AG04449 (cell line): ENCODE measurements around the gene DIPK1B.

Source experiments
- CTCF ChIA-PET: fragments of 350-600 bp; formaldehyde crosslinking; extraction: SDS; loops from one replicate; lab custom pipeline; 2021; ENCODE audit warnings: antibody characterized with exemption; lab: Yijun Ruan, JAX
- POLR2A ChIA-PET: fragments of 400-600, 350-600 bp; formaldehyde crosslinking; extraction: SDS; loops from one replicate; lab custom pipeline; 2020; ENCODE audit warnings: antibody characterized with exemption, inconsistent platforms; lab: Yijun Ruan, JAX
- DNase-seq: peaks from one replicate; pipeline ENCODE4 v3.0.0-alpha.2; 2010; ENCODE audit warnings: low read depth, low spot score
- H3K4me3 ChIP-seq: 2 replicates; pipeline ENCODE4 v1.5.1; 2011; ENCODE audit warnings: low read depth, mild to moderate bottlenecking, control low read depth, low read length
- TF ChIP-seq, protein P1 (sequence below): IDR thresholded peaks from one replicate; pipeline ENCODE4 v1.5.1; 2011; ENCODE audit warnings: mild to moderate bottlenecking, moderate library complexity, low read length, control low read depth, inconsistent platforms; ENCODE audit not compliant: insufficient read depth; ENCODE audit errors: missing control alignments

Gene DIPK1B

DNA sequence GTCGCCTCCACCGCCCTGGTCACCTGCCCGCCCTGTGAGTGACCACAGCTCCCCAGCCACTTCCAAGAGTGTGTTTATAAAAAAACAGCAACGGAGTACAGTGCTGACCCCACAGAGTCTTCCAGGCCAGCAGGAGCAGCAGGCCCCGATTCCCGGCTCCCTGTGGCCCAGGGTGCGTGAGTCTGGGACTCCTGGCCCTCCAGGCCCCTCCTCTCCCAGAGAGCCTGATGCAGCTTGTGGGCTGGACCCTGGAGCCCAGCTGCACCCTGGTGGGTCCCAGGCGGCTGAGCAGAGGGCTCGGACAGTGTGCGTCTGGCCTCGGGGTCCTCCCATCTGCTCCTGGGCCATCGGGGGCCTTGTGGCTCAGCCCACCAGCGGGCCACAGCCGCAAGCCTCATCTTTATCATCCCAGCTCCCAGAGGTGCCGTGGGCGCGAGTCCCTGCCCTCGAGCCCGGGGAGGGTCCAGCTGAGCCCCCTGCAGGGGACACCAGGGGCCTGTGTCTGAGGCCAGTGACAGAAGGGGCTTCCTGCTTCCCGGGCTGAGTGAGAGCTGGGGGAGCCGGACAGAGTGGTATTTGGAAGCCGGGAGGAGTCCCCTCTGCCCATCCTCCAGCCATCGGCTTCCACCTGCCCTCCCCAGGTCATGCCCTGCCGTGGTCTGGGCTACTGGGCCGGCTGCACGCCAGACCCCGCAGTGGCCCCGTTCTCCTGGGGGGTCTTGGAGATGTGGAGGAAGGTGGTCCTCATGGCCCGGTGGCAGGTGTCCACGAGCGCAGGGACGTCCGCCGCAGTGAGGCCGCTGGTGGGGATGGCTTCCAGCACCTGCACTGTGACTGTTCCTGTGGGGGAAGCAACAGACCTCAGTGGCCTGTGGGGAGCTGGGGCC lies 39.0 kb upstream of the DIPK1B start:
- TF ChIP-seq, protein P1, sequence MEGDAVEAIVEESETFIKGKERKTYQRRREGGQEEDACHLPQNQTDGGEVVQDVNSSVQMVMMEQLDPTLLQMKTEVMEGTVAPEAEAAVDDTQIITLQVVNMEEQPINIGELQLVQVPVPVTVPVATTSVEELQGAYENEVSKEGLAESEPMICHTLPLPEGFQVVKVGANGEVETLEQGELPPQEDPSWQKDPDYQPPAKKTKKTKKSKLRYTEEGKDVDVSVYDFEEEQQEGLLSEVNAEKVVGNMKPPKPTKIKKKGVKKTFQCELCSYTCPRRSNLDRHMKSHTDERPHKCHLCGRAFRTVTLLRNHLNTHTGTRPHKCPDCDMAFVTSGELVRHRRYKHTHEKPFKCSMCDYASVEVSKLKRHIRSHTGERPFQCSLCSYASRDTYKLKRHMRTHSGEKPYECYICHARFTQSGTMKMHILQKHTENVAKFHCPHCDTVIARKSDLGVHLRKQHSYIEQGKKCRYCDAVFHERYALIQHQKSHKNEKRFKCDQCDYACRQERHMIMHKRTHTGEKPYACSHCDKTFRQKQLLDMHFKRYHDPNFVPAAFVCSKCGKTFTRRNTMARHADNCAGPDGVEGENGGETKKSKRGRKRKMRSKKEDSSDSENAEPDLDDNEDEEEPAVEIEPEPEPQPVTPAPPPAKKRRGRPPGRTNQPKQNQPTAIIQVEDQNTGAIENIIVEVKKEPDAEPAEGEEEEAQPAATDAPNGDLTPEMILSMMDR: no peak
- H3K4me3 ChIP-seq: no peak overlapping the region
- no peak for DNase-seq
- ChIA-PET CTCF (interaction anchor here (0.9 to 2.8 kb wide), 15 partner anchors 9 to 188 kb away, joined by 3 to 48 read pairs (median 5); partner anchors contain the start of gene AGPAT2), POLR2A (no interaction called here)

DNA sequence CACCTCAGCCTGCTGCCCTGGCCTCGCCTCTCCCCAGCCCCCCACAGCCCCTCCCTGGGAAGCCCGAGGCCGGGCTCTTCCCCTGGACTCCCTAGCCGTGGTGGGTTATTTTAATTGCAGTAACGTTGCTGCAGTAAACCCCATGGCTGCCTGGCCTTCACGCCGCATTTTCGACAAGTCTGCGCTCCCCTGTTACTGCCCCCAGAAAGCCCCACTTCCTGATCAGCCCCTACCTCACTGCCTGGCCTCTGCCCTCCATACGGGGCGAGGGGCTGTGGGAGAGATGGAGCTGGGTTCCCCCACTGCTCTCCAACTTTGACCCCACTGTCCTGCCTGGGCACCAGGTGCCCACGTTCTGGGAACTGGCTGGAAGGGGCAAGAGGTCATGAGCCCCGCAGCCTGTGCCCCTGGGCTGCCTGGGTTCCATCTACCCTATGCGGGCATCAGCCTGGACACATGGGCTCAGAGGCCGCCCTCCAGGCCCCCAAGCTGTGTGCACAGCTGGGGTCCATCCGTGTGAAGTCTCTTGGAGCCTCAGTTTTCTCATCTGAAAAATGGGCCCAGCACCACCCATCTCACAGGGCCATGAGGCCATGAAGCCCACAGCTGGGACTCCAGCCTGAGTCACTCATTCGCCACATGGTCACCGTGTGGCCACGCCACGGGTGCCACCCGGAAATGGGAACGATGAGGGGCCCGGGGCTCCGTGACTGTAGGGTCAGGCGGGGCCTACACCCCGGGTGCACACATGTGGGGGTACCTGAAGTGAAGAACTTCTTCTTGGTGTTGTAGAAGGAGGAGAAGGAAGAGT lies 38.2 kb upstream of the DIPK1B start:
- ChIA-PET CTCF (interaction anchor here (1.0 to 2.8 kb wide), 7 partner anchors 9 to 189 kb away, joined by 3 to 21 read pairs (median 4); partner anchors contain the start of gene AGPAT2), POLR2A (interaction anchor here (1.1 kb wide), 1 partner anchor 54 kb away, joined by 3 read pairs; no protein-coding TSS in a partner anchor)
- TF ChIP-seq, protein P1: no peak
- no peak for DNase-seq
- H3K4me3 ChIP-seq: no peak overlapping the region

DNA sequence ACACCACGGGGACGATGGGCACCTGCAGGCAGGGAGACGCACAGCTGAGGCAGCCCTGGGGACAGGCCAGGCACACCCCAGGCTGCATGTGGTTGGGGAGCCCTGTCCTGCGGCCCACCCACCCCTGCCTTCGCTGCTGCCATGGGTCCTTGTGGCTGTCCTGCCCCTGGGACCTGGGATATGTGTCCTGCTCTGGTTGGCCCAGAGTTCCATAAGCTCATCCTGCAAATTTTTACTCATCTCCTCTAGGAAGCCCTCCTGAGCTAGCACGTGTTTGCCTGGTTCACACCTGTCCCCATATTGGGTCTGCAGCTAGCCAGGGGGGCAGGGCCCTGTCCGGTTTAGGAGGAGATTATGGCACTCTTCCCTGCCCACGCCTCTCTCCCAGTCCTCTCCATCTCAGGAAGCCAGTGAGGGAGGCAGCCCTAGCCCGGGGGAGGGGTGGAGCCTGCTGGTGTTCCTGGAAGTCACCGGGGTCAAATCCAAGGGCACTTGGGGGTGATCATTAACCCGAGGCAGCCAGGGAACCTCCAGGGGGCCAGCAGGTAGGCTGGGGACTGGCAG lies 37.5 kb upstream of the DIPK1B start:
- POLR2A ChIA-PET: interaction anchor here (1.1 kb wide), 1 partner anchor 53 kb away, joined by 3 read pairs; no protein-coding TSS in a partner anchor
- TF ChIP-seq, protein P1: no peak
- no peak for DNase-seq
- H3K4me3 ChIP-seq: no peak overlapping the region
- CTCF ChIA-PET: interaction anchor here (1.0 to 1.8 kb wide), 5 partner anchors 10 to 190 kb away, joined by 3 to 4 read pairs (median 4); partner anchors contain the start of gene AGPAT2

DNA sequence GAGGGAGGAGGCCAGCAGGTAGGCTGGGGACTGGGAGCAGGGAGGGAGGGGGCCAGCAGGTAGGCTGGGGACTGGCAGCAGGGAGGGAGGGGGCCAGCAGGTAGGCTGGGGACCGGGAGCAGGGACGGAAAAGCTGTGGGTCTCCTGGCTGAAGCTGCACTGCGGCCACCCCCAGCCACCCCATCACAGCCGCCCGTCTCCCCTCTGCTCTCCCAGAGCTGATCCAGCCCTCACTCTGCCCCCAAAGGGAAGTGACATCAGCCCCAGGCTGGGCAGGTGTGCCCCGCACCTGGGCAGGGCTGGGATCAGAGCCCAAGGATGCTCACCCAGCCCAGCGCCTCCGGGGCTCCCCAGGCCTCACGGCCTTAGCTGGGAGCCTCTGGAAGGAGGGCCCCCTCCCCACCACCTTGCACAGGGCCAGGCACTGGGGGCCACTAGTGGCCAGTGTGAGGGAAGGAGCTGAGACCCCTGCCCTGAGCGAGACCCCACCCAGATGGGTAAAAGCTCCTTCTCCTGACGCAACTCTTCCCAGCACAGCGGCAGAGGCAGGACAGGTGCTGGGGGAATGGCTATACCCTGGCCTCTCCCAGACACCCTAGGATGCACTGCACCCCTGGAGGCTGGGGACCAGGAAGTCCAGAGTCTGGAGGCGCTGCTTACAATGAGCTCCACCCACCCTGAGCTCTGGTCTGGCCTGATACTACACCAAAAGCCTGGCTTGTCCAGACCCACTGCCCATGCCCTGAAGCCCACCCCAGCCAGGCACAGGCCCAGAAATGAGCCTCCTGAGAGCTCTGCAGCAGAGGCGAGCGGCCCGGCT lies 36.7 kb upstream of the DIPK1B start:
- no peak overlapping the region for H3K4me3 ChIP-seq
- ChIA-PET POLR2A (interaction anchor here (0.9 to 1.1 kb wide), 3 partner anchors 12 to 53 kb away, joined by 3 read pairs; partner anchors contain the start of gene AGPAT2), CTCF (interaction anchor here (0.7 to 1.7 kb wide), 7 partner anchors 8 to 20 kb away, joined by 3 to 4 read pairs (median 3); partner anchors contain the start of gene AGPAT2)
- DNase-seq: no peak
- TF ChIP-seq, protein P1: no peak

DNA sequence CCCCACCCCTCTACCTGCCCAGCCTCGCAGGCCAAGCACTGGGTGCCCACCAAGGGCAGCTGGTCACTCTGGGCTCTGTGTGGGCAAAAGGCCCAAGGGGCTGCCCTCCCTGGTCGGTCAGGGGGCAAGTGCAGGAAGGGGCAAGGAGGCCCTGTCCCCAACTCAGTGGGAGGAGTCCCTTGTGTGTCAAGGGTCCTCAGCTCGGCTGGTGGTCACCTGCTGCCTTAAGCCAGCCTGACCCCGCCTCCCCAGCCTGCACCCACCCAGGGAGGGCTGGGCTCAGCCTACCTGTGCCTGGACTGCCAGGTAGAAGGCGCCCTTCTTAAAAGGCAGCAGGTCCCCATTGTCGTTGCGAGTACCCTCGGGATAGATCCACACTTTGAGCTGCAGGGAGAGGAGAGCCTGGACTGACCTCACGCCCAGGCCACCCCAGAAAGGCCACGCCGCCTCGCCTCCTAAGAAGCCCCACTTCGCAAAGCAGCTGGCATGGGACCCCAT lies 36.0 kb upstream of the DIPK1B start:
- CTCF ChIA-PET: interaction anchor here (0.7 to 1.7 kb wide), 4 partner anchors 9 to 19 kb away, joined by 3 read pairs; no protein-coding TSS in a partner anchor
- no peak for DNase-seq
- POLR2A ChIA-PET: interaction anchor here (0.9 to 1.1 kb wide), 2 partner anchors 11 to 52 kb away, joined by 3 read pairs; partner anchors contain the start of gene AGPAT2
- TF ChIP-seq, protein P1: no peak
- H3K4me3 ChIP-seq: no peak overlapping the region
